ENCODE measurements around the gene ISM2.
"Not testable (repeated sequence)": the region's sequence is repeated elsewhere in the genome, so short reads cannot be mapped to it uniquely, and the experiment has no call there.

ISM2 gene

DNA sequence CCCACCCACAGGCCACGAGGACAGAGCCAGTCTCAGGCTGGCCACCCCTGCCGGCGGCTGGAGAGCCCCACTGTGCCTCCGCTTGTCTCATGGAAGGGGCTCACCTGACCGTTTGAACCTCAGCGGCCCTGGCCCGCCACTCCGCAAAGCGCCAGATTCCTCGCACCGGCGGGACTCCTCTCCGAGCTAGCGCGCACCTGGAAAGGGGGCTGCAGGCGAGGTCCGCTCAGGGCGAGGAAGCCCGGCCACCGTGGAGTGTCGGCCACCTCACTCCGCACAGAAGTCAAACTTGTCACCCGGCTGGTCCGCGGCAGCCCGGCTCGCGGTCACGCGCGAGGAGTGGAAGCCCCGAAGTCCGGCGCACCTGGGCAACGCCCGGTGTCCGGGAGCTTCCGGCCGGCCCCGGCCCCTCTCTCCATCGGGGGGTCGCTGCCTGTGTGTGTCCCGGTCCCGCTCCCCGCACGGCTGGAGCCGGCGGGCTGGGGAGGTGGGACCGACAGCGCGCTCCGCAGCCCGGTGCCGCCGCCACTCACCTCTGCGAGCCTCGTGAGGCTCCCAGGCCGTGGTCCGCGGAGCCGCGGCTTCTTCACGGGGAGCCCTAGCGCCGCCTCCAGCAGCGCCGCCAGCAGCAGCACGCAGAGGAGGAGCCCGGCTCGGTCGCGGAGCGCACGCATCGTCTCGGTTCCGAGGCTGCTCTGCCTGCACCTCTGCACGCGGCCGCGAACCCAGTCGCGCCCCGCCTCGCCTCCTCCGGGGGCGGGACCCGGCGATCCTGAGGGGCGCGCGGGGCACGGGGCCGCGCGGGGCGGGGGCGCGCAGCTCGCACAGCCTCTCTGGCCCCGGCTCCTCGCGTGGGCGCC lies at the start of gene ISM2:
Gene ISM2 (minus strand): TSS at position 697 of the 860 bp plus-strand sequence. CDS start 23 bp downstream, at position 674.
- peak; percentile 68 to 85 (median 76) for DNase-seq

DNA sequence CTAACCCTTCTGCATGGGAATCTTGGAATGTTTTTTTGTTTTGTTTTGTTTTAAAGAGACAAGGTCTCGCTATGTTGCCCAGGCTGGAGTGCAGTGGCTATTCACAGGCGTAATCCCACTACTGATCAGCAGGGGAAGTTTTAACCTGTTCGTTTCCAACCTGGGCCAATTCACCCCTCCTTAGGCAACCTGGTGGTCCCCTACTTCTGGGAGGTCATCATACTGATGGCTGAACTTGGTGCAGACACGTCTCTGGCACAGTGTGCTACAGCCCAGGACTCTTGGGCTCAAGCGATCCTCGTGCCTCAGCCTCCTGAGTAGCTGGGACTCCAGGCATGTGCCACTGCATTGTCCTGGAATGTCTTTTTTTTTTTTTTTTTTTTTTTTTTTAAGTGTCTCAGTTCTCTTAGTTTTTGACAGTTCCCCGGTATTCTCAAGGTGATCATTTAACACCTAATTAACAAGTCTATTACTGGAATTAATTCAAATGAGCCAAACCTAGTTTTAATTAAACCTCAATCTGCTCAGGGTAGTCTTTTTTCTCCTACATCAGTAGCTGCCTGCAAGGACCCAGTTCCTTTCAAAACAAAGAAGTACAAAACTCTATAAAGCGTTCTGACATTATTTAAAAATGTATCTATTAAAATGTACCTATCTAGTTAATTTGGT lies 49.0 kb upstream of the ISM2 start:
- no peak for DNase-seq

DNA sequence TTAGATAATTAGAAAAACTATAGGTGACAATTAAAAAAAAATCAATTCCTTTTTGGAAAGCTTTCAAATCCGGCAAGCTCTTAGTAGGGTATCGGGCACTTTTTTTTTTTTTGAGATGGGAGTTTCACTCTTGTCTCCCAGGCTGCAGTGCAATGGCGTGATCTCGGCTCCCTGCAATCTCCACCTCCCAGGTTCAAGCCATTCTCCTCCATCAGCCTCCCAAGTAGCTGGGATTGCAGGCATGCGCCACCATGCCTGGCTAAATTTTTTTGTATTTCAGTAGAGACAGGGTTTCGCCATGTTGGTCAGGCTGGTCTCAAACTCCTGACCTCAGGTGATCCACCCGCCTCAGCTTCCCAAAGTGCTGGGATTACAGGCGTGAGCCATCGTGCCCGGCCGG lies 46.6 kb upstream of the ISM2 start:
- not testable (repeated sequence) for DNase-seq

DNA sequence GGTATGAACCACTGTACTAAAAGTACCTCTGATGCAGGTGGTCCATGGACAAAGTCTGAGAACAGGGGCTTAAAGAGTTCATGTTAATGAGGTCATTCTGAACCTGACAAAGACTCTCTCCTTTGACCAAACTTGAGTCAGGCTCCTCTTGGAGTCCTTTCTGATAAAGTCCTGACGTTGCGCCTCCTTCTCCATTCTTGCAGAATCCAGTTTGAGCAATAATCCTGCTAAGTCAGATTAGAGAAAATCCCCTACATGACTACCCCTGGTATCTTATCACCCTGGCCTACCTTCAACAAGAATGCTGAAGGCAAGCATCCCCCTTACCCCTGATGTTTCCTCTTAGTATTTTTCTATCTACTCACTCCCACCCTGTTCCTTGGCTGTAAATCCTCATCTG lies 46.0 kb upstream of the ISM2 start:
- DNase-seq, result no peak

DNA sequence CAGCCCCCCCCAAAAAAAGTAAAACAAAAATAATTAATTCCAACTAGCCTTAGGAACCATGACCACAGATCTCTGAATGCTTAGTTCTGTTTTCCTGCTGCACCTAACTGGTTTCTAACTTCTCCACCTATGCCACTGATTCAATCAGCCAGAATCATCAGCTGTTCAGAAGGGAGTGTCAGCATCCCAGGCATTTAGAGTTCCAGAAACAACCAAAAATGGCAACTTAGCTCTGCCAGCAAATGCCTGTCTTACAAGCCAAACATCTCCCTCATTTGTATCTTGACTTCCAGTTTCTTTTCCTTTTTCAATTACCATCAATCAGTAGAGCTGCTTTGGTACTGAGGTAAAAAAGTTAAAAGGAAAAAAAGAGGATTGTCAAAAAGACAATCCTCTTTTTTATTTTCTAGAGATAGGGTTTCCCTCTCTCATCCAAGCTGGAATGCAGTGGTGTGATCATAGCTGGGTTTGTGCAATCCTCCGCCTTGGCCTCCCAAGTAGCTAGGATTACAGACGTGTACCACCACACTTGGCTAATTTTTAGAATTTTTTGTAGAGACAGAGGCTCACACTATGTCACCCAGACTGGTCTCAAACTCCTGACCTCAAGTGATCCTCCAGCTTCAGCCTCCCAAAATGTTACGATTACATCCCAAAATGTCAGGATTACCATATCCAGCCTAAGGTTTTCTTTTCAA lies 45.2 kb upstream of the ISM2 start:
- no peak for DNase-seq

DNA sequence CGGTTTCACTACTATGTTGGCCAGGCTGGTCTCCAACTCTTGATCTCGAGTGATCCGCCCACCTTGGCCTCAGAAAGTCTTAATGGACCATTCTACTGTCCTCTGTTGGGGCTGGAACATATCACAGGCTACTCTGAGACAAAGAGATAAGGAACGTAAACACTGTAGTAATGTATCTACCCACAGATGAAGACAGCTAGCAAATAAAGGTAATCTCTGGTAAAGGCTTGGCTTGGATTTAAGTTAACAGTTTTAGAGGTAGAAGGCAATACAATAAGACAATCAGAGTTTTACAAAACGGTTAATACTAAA lies 44.6 kb upstream of the ISM2 start:
- no peak for DNase-seq

DNA sequence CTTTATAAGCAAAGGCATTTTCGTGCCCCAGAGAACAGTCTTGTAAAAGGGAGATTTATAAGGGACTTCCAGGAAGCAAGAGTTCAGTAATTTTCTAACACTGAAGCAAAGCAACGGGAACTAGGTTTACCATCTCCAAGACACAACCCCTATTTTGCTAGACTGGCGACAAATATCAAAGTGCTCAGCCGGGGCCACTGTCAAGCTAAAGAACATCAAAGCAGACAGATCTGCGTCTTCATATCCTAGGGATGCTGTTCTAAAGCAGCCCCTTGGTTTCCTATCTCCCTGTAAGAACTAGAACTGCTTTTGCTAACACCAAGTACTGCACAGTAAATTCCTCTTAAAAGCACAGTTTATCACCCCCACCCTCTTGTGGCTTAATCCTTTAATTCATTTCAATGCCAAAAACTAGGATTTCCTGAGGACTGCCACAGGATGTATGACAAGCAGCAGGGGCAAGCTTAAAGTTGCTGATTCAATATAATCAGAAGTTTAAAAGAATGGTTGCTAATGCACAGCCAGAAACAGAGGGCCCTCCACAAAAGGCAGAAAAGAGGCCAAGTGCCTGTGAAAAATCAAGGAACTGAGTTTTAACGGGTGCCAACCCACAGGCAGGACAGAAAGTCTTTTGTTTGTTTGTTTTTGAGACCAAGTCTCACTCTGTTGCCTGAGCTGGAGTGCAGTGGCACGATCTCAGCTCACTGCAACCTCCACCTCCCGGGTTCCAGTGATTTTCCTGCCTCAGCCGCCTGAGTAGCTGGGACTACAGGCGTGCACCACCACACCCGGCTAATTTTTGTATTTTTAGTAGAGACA lies 44.0 kb upstream of the ISM2 start:
- DNase-seq, result no peak

DNA sequence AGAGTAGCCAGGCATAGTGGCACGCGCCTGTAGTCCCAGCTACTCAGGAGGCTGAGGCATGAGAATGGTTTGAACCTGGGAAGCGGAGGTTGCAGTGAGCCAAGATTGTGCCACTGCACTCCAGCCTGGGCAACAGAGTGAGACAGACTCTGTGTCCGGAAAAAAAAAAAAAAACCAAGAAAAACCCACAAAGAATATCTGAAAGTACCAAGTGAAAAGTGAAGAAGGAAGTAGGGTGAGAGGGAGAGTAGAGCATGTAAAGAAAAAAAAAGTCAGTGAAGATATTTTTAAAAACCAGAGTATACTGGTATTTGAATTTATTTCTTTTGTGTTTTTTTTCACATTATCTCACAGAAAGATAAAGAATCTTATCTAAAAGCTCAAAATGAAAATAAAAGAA lies 43.3 kb upstream of the ISM2 start:
- DNase-seq, result no peak

DNA sequence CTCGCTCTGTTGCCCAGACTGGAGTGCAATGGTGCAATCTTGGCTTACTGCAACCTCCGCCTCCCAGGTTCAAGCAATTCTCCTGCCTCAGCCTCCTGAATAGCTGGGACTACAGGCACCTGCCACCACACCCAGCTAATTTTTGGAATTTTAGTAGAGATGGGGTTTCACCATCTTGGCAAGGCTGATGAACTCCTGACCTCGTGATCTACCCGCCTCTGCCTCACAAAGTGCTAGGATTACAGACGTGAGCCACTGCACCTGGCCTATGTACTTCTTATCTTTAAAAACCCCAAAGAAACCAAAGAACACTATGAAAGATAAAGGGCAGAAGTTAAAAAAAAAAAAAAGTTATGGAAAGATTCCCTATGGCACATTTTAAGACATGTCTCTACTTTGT lies 38.3 kb upstream of the ISM2 start:
- DNase-seq, result not testable (repeated sequence)

DNA sequence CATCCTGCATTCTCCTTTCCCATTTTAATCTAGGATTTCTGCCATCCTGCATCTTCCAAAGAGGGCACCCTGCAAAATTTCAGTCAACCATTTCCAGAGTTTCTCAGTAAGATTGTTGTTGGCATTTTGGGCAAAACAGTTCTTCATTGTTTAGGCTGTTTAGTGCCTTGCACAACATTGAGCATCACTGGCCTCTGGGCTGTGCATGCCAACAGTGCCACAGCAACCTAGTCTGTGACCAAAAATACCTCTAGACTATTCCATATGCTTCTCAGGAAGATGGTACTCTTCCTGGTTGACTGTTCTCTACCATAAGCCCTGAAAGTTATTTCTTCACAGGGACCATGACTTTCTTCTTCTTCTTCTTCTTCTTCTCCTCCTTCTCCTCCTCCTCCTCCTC lies 32.5 kb upstream of the ISM2 start:
- no peak for DNase-seq

DNA sequence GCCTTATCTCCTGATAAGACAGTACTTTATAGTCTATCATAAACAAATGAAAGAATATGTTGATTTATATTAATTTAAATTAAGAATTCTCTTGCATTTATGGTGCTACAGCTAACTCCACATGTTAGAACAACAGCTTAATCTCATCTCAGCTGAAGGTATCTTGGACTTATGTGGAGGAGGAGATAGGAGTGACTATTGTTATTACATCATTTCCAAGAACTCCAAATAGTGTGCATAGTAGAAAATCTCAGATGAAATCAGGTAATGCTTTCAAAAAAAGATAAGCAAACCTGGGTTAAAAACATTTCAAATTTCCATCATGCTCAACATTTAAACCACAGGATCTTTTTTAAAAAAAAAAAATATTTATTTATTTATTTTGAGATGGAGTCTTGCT lies 31.3 kb upstream of the ISM2 start:
- no peak for DNase-seq

DNA sequence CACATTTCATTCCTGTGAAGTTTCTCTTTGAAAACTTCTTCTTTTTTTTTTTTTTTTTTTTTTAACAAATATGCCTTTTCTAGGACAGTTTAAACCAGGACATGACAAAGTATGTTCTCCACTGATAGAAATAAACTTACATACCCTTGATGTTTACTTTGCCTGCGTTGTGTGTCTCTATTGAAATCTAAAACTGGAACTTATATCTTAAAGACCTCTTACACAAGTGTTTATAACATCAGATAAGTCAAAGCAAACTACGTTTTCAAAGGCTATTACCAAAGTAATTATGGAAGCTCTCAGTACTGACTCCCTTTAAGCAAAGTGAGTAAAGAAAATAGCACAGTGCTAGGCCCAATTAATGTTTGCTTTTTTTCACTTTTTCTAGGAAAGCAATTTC lies 30.6 kb upstream of the ISM2 start:
- DNase-seq, result no peak

DNA sequence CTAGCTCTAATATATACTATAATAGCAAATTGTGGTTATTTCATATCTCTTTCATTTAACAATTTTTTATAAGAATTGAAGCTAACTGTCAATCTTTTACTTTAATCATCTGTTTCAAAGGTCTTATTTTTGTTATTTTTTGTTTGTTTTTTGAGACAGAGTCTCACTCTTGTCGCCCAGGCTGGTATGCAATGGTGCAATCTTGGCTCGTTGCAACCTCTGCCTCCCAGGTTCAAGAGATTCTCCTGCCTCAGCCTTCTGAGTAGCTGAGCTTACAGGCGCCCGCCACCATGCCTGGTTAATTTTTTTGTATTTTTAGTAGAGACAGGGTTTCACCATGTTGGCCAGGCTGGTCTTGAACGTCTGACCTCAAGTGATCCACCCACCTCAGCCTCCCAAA lies 30.1 kb upstream of the ISM2 start:
- DNase-seq, result not testable (repeated sequence)

DNA sequence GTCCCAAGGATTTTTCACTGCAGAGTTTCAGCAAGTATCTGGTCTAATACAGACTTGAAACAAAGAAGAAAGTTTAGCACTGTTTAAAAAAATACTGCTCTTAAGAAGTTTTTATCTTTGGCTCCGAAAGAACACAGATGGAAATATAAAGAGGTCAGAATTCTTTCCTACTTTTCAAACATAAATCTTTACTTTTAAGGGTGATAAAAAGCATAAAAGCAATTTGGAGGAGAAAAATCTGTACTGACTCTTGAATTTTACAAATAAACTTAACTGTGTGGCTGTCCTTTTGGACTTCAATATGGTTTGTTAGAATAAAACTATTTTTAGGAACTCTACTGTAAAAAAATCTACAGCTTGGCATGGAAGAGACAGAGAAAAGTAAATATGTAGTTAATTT lies 27.6 kb upstream of the ISM2 start:
- no peak for DNase-seq

DNA sequence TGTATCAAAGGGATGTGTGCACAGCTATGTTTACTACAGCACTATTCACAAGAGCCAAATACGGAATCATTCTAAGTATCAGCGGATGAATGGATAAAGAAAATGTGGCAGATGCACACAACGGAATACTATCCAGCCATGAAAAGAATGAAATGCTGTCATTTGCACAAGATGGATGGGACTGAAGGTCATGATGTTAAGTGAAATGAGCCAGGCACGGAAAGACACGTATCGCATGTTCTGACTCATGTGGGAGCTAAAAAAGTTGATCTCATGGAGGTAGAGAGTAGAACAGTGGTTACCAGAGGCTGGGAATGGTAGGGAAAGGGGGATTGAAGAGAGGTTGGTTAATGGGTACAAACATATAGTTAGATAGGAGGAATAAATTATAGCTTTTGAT lies 25.9 kb upstream of the ISM2 start:
- no peak for DNase-seq

DNA sequence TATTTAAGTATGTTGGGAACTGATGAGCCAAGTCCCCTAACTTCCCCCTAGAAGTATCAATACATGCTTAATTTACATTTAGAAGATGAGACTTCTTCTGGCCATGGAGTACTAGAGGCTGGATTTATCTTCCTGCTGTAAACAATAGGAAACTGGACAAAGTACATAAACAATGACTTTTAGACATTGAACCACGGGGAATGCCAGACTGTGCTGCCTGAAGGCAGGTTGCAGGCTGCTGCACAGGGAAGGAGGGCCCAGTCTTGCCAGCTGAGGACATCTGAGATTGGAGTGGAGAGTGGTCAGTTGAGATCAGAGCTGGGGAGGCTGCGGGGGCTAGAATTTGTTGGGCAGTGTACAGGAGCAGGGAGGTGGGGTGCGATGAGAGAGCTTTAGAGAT lies 24.5 kb upstream of the ISM2 start:
- DNase-seq, result no peak

DNA sequence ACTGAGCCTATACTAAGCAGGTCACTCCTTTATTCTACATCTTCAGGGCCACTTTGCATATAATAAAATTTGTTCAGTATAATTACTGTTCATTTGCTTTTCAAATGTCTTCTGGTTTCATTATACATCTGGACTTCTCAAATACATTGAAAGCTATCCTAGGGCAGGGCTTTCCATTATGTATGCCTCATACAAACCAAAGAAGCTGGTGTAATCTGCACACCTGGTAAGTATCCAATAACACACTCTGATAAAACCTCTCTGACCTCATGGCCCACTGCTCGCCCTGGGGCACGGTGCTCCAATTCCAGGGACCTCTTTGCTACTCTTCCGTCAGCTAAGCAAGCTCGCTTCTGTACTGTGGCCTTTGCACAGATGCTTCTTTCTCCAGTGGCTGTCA lies 21.9 kb upstream of the ISM2 start:
- DNase-seq, result no peak

DNA sequence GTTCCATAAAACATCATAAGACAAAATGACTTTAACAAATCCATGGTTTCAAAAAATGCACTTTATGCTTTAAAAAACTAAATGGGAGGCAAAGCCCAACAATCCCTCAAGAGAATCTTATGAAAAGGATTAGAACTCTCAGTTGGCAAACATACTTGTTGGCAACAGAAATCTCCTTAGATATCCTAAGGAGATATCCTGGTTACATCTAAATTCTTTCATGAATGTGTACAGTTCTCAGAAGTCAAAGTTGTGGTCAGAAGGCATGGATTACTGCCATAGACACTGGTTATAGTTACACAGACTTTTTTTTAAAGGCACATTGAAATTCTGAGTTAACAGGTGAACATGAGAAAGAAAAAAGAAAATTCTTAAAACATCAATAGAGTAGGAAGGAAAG lies 17.5 kb upstream of the ISM2 start:
- DNase-seq, result no peak

DNA sequence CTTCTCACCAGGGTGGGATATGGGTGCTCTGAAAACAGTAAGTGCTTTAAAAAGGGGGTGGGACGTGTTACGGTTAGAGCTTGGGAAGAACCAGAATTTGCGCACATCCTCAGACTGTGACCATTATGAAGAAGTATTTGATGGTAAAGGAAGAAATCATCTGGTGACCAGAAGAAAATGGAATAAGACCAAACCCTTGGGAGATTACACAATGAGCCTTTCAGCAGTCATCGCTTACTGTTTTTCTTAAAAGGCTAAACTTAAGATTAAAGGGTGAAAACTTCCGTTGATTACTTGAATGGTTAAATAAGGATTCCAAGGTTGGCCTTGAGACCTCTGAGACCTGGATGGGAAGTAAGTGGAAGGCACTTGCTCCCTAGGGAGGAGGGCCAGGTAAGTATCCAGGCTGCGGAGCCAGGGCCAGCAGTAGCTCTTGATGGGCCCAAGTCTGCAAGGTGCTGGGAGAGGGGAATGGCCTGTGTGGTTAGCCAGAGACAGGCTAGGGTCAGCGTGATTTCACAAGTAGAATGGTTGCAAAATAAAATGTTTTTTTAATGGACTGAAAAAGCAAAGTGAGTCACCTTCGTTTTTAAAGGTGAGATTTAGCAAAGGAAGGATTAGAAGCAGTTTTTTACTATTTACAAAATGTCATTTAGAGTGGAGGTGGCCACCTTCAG lies 13.0 kb upstream of the ISM2 start:
- DNase-seq, result no peak

DNA sequence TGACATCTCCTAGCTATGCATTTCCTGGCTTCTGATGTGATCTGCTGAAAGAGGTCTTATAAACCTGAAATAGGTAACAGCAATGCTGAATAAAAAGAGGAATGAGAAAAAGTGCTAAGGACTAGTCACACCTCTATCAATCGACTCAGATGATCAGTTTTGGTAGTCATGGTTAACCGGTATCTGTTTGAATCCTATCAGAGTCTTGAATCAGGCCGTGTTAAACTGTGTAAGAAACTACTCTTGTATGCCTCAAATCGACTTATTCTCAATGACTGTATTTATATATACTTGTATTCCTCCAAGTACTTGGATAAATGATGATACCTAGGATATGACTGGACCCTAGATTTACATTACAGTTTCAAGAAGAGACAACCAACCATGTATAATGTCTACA lies 10.8 kb upstream of the ISM2 start:
- no peak for DNase-seq

DNA sequence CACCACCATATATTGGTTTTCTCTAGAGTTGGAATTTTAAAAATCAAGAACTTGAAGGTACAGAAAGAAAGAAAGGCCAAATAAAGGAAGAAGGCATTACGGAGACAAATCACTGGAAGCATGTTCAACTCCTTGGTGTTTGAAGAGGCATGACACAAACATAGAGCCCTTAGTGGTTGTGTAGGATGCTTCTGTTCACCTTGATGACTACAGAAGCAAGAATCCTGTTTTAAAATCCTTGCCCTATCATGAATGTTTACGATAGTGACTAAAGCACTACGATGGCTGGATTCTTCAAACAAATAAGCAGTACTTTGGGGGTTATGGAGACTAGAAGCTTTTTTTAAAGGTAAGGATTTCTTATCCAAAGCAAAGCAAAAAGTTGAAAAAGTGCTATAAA lies 10.3 kb upstream of the ISM2 start:
- DNase-seq, result no peak

DNA sequence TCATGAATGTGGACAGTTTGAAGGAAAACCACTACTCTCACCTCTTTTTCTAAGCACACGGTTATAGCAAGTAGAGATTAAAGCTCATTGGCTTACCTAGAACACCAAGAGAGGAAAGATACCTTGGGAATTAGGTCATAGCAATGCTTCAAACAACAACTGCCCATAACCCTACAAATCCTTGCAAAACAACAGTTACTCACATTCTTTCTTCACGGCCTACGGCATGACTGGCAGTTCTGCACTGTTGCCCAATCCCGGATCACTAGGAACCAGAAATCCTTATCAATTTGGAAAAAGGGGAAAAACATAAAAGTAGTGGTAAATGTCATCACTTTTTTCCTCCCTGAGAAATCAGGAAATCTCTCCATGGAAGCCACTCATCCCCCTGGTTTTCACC lies 9.6 kb upstream of the ISM2 start:
- no peak for DNase-seq

DNA sequence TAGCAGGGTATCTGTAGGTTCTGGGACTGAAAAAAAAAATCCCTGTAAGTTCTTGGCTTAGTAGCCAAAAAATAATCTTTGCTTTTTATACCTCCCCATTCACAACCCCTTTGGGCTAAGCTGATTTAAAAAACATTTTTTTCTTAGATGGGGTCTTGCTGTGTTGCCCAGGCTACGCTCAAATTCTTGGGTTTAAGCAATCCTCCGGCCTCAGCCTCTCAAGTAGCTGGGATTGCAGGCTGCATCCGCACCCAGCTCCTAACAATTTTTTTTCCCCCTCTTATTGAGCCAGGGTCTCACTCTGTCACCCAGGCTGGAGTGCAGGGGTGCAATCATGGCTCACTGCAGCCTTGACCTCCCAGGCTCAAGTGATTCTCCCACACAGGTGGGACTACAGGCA lies 9.1 kb upstream of the ISM2 start:
- DNase-seq, result no peak

All from NCI-H1417 (cell line).